Muscle layer of colon (tissue), 2 donors: ENCODE results near the gene HES1.

Experiments
- H3K27ac ChIP-seq: one replicate; pipeline ENCODE4 v1.7.0; 2013; ENCODE audit warnings: low read depth, mild to moderate bottlenecking, low read length, moderate library complexity
- H3K27me3 ChIP-seq, 2 donors: one replicate each; pipeline ENCODE4 v1.7.0; 2013; ENCODE audit warnings: low read length in 2 of 2, mild to moderate bottlenecking in 2 of 2; ENCODE audit not compliant: insufficient read depth in 2 of 2, control insufficient read depth in 1 of 2
- H3K36me3 ChIP-seq: one replicate; pipeline ENCODE4 v1.7.0; 2013; ENCODE audit warnings: mild to moderate bottlenecking, low read length; ENCODE audit not compliant: insufficient read depth
- H3K4me1 ChIP-seq: one replicate; pipeline ENCODE4 v1.7.0; 2013; ENCODE audit warnings: mild to moderate bottlenecking, low read length; ENCODE audit not compliant: insufficient read depth
- H3K4me3 ChIP-seq, 2 donors: one replicate each; pipeline ENCODE4 v1.7.0; 2013; ENCODE audit warnings: low read length in 2 of 2, low read depth in 1 of 2, mild to moderate bottlenecking in 1 of 2, moderate library complexity in 1 of 2
- H3K9ac ChIP-seq: one replicate; pipeline ENCODE4 v1.7.0; 2013; ENCODE audit warnings: low read length
- H3K9me3 ChIP-seq: one replicate; pipeline ENCODE4 v1.7.0; 2013; ENCODE audit warnings: mild to moderate bottlenecking, low read length
- donor health status: abdominal sarcoma.
- donor health status: Adenocarcinoma of cecum.

Gene HES1

GRCh38 chr3:194103983-194104751 lies 31.8 kb upstream of the HES1 start:
- no peaks in the 10 kb centered on the region for H3K36me3 ChIP-seq
- H3K4me3 ChIP-seq: no peak overlapping the region
- H3K4me1 ChIP-seq: no peaks in the 10 kb centered on the region
- no peak overlapping the region for H3K27ac ChIP-seq
- no peak overlapping the region for H3K9ac ChIP-seq
- no peaks in the 10 kb centered on the region for H3K27me3 ChIP-seq
- no peaks in the 10 kb centered on the region for H3K9me3 ChIP-seq

GRCh38 chr3:194105292-194105691 lies 30.7 kb upstream of the HES1 start:
- H3K9me3 ChIP-seq: no peaks in the 10 kb centered on the region
- H3K36me3 ChIP-seq: no peaks in the 10 kb centered on the region
- H3K4me3 ChIP-seq: no peak overlapping the region
- no peak overlapping the region for H3K9ac ChIP-seq
- no peaks in the 10 kb centered on the region for H3K27me3 ChIP-seq
- no peak overlapping the region for H3K27ac ChIP-seq
- H3K4me1 ChIP-seq: no peaks in the 10 kb centered on the region

GRCh38 chr3:194107107-194107506 lies 28.8 kb upstream of the HES1 start:
- Histone ChIP-seq H3K4me1 (no peaks in the 10 kb centered on the region), H3K27ac (no peak overlapping the region), H3K9ac (no peak overlapping the region), H3K36me3 (no peaks in the 10 kb centered on the region), H3K4me3 (no peak overlapping the region), H3K27me3 (no peaks in the 10 kb centered on the region), H3K9me3 (no peaks in the 10 kb centered on the region)

- Histone ChIP-seq H3K36me3 (no peaks in the 10 kb centered on the region), H3K27ac (no peak overlapping the region), H3K27me3 (no peaks in the 10 kb centered on the region), H3K9ac (no peak overlapping the region), H3K4me1 (no peaks in the 10 kb centered on the region), H3K4me3 (no peak overlapping the region), H3K9me3 (no peaks in the 10 kb centered on the region)
Observed at GRCh38 chr3:194109192-194109863, 26.6 kb upstream of the HES1 start.

- no peak overlapping the region for H3K27ac ChIP-seq
- no peaks in the 10 kb centered on the region for H3K9me3 ChIP-seq
- H3K4me1 ChIP-seq: no peaks in the 10 kb centered on the region
- H3K36me3 ChIP-seq: no peaks in the 10 kb centered on the region
- H3K27me3 ChIP-seq: no peaks in the 10 kb centered on the region
- no peak overlapping the region for H3K9ac ChIP-seq
- H3K4me3 ChIP-seq: no peak overlapping the region
Observed at GRCh38 chr3:194110483-194110882, 25.5 kb upstream of the HES1 start.

GRCh38 chr3:194111336-194111735 lies 24.6 kb upstream of the HES1 start:
- H3K9me3 ChIP-seq: no peaks in the 10 kb centered on the region
- no peak overlapping the region for H3K9ac ChIP-seq
- no peaks in the 10 kb centered on the region for H3K36me3 ChIP-seq
- no peaks in the 10 kb centered on the region for H3K4me1 ChIP-seq
- no peak overlapping the region for H3K27ac ChIP-seq
- H3K27me3 ChIP-seq: no peaks in the 10 kb centered on the region
- no peak overlapping the region for H3K4me3 ChIP-seq

- no peak overlapping the region for H3K9ac ChIP-seq
- H3K36me3 ChIP-seq: no peaks in the 10 kb centered on the region
- H3K4me3 ChIP-seq: no peak overlapping the region
- no peaks in the 10 kb centered on the region for H3K4me1 ChIP-seq
- no peak overlapping the region for H3K27ac ChIP-seq
- no peaks in the 10 kb centered on the region for H3K27me3 ChIP-seq
- H3K9me3 ChIP-seq: no peaks in the 10 kb centered on the region
Observed at GRCh38 chr3:194112120-194113106, 23.5 kb upstream of the HES1 start.

- no peak overlapping the region for H3K4me3 ChIP-seq
- no peaks in the 10 kb centered on the region for H3K27me3 ChIP-seq
- H3K27ac ChIP-seq: no peak overlapping the region
- no peaks in the 10 kb centered on the region for H3K9me3 ChIP-seq
- no peaks in the 10 kb centered on the region for H3K36me3 ChIP-seq
- no peak overlapping the region for H3K9ac ChIP-seq
- no peaks in the 10 kb centered on the region for H3K4me1 ChIP-seq
Observed at GRCh38 chr3:194114123-194114522, 21.8 kb upstream of the HES1 start.

- no peak overlapping the region for H3K9ac ChIP-seq
- H3K27me3 ChIP-seq: no peaks in the 10 kb centered on the region
- H3K9me3 ChIP-seq: no peaks in the 10 kb centered on the region
- H3K4me1 ChIP-seq: no peaks in the 10 kb centered on the region
- H3K27ac ChIP-seq: no peak overlapping the region
- no peaks in the 10 kb centered on the region for H3K36me3 ChIP-seq
- H3K4me3 ChIP-seq: no peak overlapping the region
Observed at GRCh38 chr3:194117104-194117845, 18.7 kb upstream of the HES1 start.

GRCh38 chr3:194118920-194119319 lies 17.0 kb upstream of the HES1 start:
- no peak overlapping the region for H3K4me3 ChIP-seq
- H3K9me3 ChIP-seq: no peaks in the 10 kb centered on the region
- no peaks in the 10 kb centered on the region for H3K4me1 ChIP-seq
- no peaks in the 10 kb centered on the region for H3K27me3 ChIP-seq
- no peak overlapping the region for H3K27ac ChIP-seq
- no peaks in the 10 kb centered on the region for H3K36me3 ChIP-seq
- H3K9ac ChIP-seq: no peak overlapping the region
